Esophagus mucosa (tissue), 1 donor: ENCODE results near the gene BTBD10. TPM values are rescaled to one million over a fixed set of nuclear protein-coding genes. Genes with fewer than 3 reads are reported as not detected.

ENCODE experiments used
- ATAC-seq: fragments of 200-7000 bp; cut with Tn5 transposase; one replicate; pipeline ENCODE4 v1.9.1; 2020
- total RNA-seq: library from RNA; stranded (reverse); gene quantifications from one replicate; pipeline ENCODE4 v1.2.4, GENCODE V29; 2023
- donor health status: DM: yes; HTN: yes; CAD: no.

BTBD10 gene
- total RNA-seq, 1 donor from 2014 or later: 29.8 TPM

- ATAC-seq: no peak
Measured at GRCh38 chr11:13373216-13373615, 89.8 kb downstream of the BTBD10 start.

GRCh38 chr11:13368041-13368446, 95.0 kb downstream of the BTBD10 start:
- no peak for ATAC-seq

GRCh38 chr11:13367115-13367514, 95.9 kb downstream of the BTBD10 start:
- no peak for ATAC-seq

- ATAC-seq: no peak
Measured at GRCh38 chr11:13366266-13367026, 96.6 kb downstream of the BTBD10 start.

GRCh38 chr11:13364388-13364787, 98.6 kb downstream of the BTBD10 start:
- ATAC-seq: no peak

GRCh38 chr11:13362596-13363109, 100.4 kb downstream of the BTBD10 start:
- no peak for ATAC-seq

- ATAC-seq: no peak
Measured at GRCh38 chr11:13358596-13359270, 104.3 kb downstream of the BTBD10 start.

GRCh38 chr11:13357232-13357631, 105.8 kb downstream of the BTBD10 start:
- ATAC-seq: no peak

GRCh38 chr11:13355191-13355590, 107.8 kb downstream of the BTBD10 start:
- ATAC-seq: no peak

GRCh38 chr11:13354335-13354734, 108.7 kb downstream of the BTBD10 start:
- no peak for ATAC-seq

- ATAC-seq: no peak
Measured at GRCh38 chr11:13352711-13353110, 110.3 kb downstream of the BTBD10 start.

- ATAC-seq: no peak
Measured at GRCh38 chr11:13349581-13349980, 113.4 kb downstream of the BTBD10 start.

GRCh38 chr11:13349046-13349445, 114.0 kb downstream of the BTBD10 start:
- no peak for ATAC-seq

- ATAC-seq: no peak
Measured at GRCh38 chr11:13348305-13348704, 114.7 kb downstream of the BTBD10 start.

- no peak for ATAC-seq
Measured at GRCh38 chr11:13347901-13348300, 115.1 kb downstream of the BTBD10 start.

GRCh38 chr11:13346470-13346869, 116.6 kb downstream of the BTBD10 start:
- no peak for ATAC-seq

GRCh38 chr11:13344818-13345217, 118.2 kb downstream of the BTBD10 start:
- no peak for ATAC-seq

GRCh38 chr11:13343931-13344717, 118.9 kb downstream of the BTBD10 start:
- peak; percentile 64 for ATAC-seq

GRCh38 chr11:13343067-13343466, 120.0 kb downstream of the BTBD10 start:
- ATAC-seq: no peak

GRCh38 chr11:13341026-13341425, 122.0 kb downstream of the BTBD10 start:
- ATAC-seq: no peak

GRCh38 chr11:13339195-13340153, 123.5 kb downstream of the BTBD10 start:
- ATAC-seq: peak; percentile 57
